Measurements from ENCODE around the gene C5AR2. TPM values are rescaled to one million over a fixed set of nuclear protein-coding genes. Genes with fewer than 3 reads are reported as not detected.

The C5AR2 gene
- total RNA-seq, 1 experiment from 2014 or later = not detected

GRCh38 chr19:47348819-47349795 is 17.1 kb downstream of the C5AR2 start, which contains the start of gene DHX34:
TSS of gene DHX34 (plus strand) at chr19:47349315. CDS start at chr19:47353031, 3,716 bp downstream.
- H3K4me3 ChIP-seq (ENCODE audit: low read depth, low read length, poor library complexity, severe bottlenecking) = peak within 1 kb of the TSS; percentile 67
- POLR2A ChIA-PET (ENCODE audit: low non-redundant PET) = interaction anchor here (0.5 to 1.2 kb wide), 10 partner anchors 8 to 1580 kb away, joined by 3 to 15 read pairs (median 6); partner anchors contain the start of gene SIX5
- no peaks in the 10 kb centered on the region for H3K9me3 ChIP-seq (ENCODE audit: low read depth, low read length, poor library complexity, severe bottlenecking)
- peak; percentile 99 for DNase-seq (ENCODE audit: low spot score)
- H3K36me3 ChIP-seq (ENCODE audit: insufficient read depth, low read length, poor library complexity, severe bottlenecking) = peaks cover 16% of the 10 kb centered on the region
- no peaks in the 10 kb centered on the region for H3K27me3 ChIP-seq (replicated peaks; ENCODE audit: insufficient read depth, low read depth, low read length, poor library complexity)
- peaks cover 8% of the 10 kb centered on the region for H3K4me1 ChIP-seq (ENCODE audit: insufficient read depth, low read length, poor library complexity, severe bottlenecking)
- no TSS peak for BruUV-seq (replicated peaks)
- CTCF ChIA-PET = interaction anchor here (0.6 to 1.5 kb wide), 13 partner anchors 8 to 1097 kb away, joined by 3 to 13 read pairs (median 4); no protein-coding TSS in a partner anchor
- peak within 1 kb of the TSS; percentile 76 for H3K27ac ChIP-seq (ENCODE audit: low read depth, low read length, poor library complexity, severe bottlenecking)
- intact Hi-C loops (cut with micrococcal nuclease; ENCODE audit: unreplicated experiment) = no loop called here
- TF ChIP-seq, protein P1, sequence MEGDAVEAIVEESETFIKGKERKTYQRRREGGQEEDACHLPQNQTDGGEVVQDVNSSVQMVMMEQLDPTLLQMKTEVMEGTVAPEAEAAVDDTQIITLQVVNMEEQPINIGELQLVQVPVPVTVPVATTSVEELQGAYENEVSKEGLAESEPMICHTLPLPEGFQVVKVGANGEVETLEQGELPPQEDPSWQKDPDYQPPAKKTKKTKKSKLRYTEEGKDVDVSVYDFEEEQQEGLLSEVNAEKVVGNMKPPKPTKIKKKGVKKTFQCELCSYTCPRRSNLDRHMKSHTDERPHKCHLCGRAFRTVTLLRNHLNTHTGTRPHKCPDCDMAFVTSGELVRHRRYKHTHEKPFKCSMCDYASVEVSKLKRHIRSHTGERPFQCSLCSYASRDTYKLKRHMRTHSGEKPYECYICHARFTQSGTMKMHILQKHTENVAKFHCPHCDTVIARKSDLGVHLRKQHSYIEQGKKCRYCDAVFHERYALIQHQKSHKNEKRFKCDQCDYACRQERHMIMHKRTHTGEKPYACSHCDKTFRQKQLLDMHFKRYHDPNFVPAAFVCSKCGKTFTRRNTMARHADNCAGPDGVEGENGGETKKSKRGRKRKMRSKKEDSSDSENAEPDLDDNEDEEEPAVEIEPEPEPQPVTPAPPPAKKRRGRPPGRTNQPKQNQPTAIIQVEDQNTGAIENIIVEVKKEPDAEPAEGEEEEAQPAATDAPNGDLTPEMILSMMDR (conservative IDR thresholded peaks at IDR 0.05; ENCODE audit: low read depth, low read length) = peak; percentile 99
- no peak for TF ChIP-seq EZH2 (IDR thresholded peaks at IDR 0.05; ENCODE audit: borderline replicate concordance, low read depth, low read length, poor library complexity, severe bottlenecking)

GRCh38 chr19:47350630-47351029 is 18.7 kb downstream of the C5AR2 start:
- no peak for DNase-seq (ENCODE audit: low spot score)
- no peak overlapping the region for H3K4me3 ChIP-seq (ENCODE audit: low read depth, low read length, poor library complexity, severe bottlenecking)
- ChIA-PET POLR2A (ENCODE audit: low non-redundant PET) (no interaction called here), CTCF (no interaction called here)
- TF ChIP-seq EZH2 (IDR thresholded peaks at IDR 0.05; ENCODE audit: borderline replicate concordance, low read depth, low read length, poor library complexity, severe bottlenecking) = no peak
- TF ChIP-seq, protein P1 (conservative IDR thresholded peaks at IDR 0.05; ENCODE audit: low read depth, low read length) = no peak
- no peaks in the 10 kb centered on the region for H3K27me3 ChIP-seq (replicated peaks; ENCODE audit: insufficient read depth, low read depth, low read length, poor library complexity)
- H3K36me3 ChIP-seq (ENCODE audit: insufficient read depth, low read length, poor library complexity, severe bottlenecking) = peaks cover 31% of the 10 kb centered on the region
- no peak overlapping the region for H3K27ac ChIP-seq (ENCODE audit: low read depth, low read length, poor library complexity, severe bottlenecking)
- intact Hi-C loops (cut with micrococcal nuclease; ENCODE audit: unreplicated experiment) = no loop called here
- no peaks in the 10 kb centered on the region for H3K9me3 ChIP-seq (ENCODE audit: low read depth, low read length, poor library complexity, severe bottlenecking)
- BruUV-seq (replicated peaks) = no TSS peak
- peaks cover 8% of the 10 kb centered on the region for H3K4me1 ChIP-seq (ENCODE audit: insufficient read depth, low read length, poor library complexity, severe bottlenecking)

DNA sequence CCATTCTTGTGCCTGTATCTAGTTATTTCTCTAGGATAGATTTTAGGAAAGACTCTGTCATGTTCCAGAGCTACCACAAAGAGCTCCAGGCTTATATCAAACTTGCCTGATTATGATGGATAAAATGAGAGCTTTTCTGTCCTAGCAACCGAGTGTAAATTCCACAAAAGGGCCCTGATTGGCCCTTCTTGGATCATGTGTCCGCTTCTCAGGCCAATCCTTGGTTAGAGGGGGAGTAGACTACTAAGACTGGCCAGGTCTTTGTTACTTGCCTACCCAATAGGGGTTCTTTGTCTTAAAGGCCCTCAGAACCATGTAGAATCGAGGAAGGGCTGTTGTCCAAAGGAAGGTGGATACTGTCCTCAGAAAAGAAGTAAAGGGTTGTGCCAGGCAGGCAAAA is 19.6 kb downstream of the C5AR2 start:
- ChIA-PET POLR2A (ENCODE audit: low non-redundant PET) (no interaction called here), CTCF (interaction anchor here (0.6 to 1.0 kb wide), 2 partner anchors 55 to 84 kb away, joined by 5 to 6 read pairs; no protein-coding TSS in a partner anchor)
- Histone ChIP-seq H3K9me3 (ENCODE audit: low read depth, low read length, poor library complexity, severe bottlenecking) (no peaks in the 10 kb centered on the region), H3K27ac (ENCODE audit: low read depth, low read length, poor library complexity, severe bottlenecking) (no peak overlapping the region), H3K36me3 (ENCODE audit: insufficient read depth, low read length, poor library complexity, severe bottlenecking) (peaks cover 37% of the 10 kb centered on the region), H3K4me3 (ENCODE audit: low read depth, low read length, poor library complexity, severe bottlenecking) (no peak overlapping the region), H3K4me1 (ENCODE audit: insufficient read depth, low read length, poor library complexity, severe bottlenecking) (peaks cover 8% of the 10 kb centered on the region), H3K27me3 (replicated peaks; ENCODE audit: insufficient read depth, low read depth, low read length, poor library complexity) (no peaks in the 10 kb centered on the region)
- intact Hi-C loops (cut with micrococcal nuclease; ENCODE audit: unreplicated experiment) = no loop called here
- DNase-seq (ENCODE audit: low spot score) = peak; percentile 65
- TF ChIP-seq EZH2 (IDR thresholded peaks at IDR 0.05; ENCODE audit: borderline replicate concordance, low read depth, low read length, poor library complexity, severe bottlenecking) = no peak
- TF ChIP-seq, protein P1 (conservative IDR thresholded peaks at IDR 0.05; ENCODE audit: low read depth, low read length) = no peak
- no TSS peak for BruUV-seq (replicated peaks)

Data from A673 (cell line).